Peyer's patch (tissue), 4 donors: ENCODE measurements around the gene AIG1.

ENCODE experiments used
- POLR2A ChIP-seq, 2 donors: fragments of 450-650 bp; IDR thresholded peaks; one replicate each; pipeline ENCODE4 v1.5.1; 2017; ENCODE audit warnings: antibody characterized with exemption in 2 of 2, mild to moderate bottlenecking in 2 of 2, moderate library complexity in 2 of 2
- TF ChIP-seq, protein P1 (sequence below), 6 experiments: fragments of 450-650 bp in 4 of 6; fragments of 200-600 bp in 2 of 6; sonication (generic) in 1 of 6; IDR thresholded peaks; one replicate each; pipeline ENCODE4 v1.5.1; 2017 to 2019; ENCODE audit warnings: antibody characterized with exemption in 6 of 6, mild to moderate bottlenecking in 3 of 6, moderate library complexity in 1 of 6

DNA sequence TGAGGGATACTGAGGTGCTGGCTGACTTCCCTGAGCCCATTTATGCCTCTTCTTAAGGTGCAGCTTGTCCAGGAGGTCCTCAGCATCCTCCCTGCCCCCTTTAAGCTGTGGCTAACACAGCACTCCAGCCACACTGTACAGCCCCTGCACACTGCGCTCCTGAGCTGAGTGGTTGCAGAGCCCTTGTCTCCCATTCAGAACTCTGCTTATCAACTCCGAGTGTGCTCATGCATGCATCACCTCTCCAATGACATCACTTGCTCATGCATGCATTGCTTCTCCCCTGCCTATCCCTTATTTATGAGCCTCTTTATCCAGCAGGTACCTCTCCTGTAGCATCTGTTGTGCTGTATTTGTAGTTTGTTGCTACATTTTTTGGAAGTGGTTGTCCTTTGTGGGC is 124.6 kb downstream of the AIG1 start:
- no peak for TF ChIP-seq POLR2A (IDR thresholded peaks at IDR 0.05)
- TF ChIP-seq, protein P1, sequence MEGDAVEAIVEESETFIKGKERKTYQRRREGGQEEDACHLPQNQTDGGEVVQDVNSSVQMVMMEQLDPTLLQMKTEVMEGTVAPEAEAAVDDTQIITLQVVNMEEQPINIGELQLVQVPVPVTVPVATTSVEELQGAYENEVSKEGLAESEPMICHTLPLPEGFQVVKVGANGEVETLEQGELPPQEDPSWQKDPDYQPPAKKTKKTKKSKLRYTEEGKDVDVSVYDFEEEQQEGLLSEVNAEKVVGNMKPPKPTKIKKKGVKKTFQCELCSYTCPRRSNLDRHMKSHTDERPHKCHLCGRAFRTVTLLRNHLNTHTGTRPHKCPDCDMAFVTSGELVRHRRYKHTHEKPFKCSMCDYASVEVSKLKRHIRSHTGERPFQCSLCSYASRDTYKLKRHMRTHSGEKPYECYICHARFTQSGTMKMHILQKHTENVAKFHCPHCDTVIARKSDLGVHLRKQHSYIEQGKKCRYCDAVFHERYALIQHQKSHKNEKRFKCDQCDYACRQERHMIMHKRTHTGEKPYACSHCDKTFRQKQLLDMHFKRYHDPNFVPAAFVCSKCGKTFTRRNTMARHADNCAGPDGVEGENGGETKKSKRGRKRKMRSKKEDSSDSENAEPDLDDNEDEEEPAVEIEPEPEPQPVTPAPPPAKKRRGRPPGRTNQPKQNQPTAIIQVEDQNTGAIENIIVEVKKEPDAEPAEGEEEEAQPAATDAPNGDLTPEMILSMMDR (IDR thresholded peaks at IDR 0.05), result no peak
